Gastrocnemius medialis (tissue), 4 donors: ENCODE measurements around the gene SLC39A11.
"Not testable (repeated sequence)": the region's sequence is repeated elsewhere in the genome, so short reads cannot be mapped to it uniquely, and the experiment has no call there.

Experiments used
- POLR2A ChIP-seq, 2 donors: fragments of 450-650 bp; IDR thresholded peaks; one replicate each; pipeline ENCODE4 v1.6.1; 2017; ENCODE audit warnings: antibody characterized with exemption in 2 of 2, mild to moderate bottlenecking in 2 of 2, moderate library complexity in 2 of 2
- TF ChIP-seq, protein P1 (sequence below), 5 experiments: fragments of 450-650 bp in 3 of 5; fragments of 200-600 bp in 2 of 5; sonication (generic) in 2 of 5; IDR thresholded peaks in 4 of 5; conservative IDR thresholded peaks in 1 of 5; 1 replicate in 4 of 5; 2 replicates in 1 of 5; pipeline ENCODE4 v1.5.1; 2016 to 2019; ENCODE audit warnings: antibody characterized with exemption in 5 of 5, mild to moderate bottlenecking in 3 of 5, moderate library complexity in 3 of 5

DNA sequence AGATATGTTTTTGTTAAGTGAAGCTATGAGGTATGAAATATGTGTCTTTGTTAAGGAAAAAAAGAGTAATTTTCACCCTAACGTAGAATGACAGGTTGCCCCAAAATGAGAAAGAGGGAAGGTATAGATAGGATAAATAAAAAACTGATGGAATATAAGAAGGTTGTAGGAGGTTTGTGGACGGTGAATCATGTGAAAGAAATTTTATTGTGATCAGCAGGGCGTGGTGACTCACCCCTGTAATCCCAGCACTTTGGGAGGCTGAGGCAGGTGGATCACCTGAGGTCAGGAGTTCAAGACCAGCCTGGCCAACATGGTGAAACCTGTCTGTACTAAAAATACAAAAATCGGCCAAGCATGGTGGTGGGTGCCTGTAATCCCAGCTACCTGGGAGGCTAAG, 32.8 kb downstream of the SLC39A11 start:
- TF ChIP-seq, protein P1, sequence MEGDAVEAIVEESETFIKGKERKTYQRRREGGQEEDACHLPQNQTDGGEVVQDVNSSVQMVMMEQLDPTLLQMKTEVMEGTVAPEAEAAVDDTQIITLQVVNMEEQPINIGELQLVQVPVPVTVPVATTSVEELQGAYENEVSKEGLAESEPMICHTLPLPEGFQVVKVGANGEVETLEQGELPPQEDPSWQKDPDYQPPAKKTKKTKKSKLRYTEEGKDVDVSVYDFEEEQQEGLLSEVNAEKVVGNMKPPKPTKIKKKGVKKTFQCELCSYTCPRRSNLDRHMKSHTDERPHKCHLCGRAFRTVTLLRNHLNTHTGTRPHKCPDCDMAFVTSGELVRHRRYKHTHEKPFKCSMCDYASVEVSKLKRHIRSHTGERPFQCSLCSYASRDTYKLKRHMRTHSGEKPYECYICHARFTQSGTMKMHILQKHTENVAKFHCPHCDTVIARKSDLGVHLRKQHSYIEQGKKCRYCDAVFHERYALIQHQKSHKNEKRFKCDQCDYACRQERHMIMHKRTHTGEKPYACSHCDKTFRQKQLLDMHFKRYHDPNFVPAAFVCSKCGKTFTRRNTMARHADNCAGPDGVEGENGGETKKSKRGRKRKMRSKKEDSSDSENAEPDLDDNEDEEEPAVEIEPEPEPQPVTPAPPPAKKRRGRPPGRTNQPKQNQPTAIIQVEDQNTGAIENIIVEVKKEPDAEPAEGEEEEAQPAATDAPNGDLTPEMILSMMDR (IDR thresholded peaks at IDR 0.05 in 4 of 5, conservative IDR thresholded peaks at IDR 0.05 in 1 of 5) = not testable (repeated sequence)
- TF ChIP-seq POLR2A (IDR thresholded peaks at IDR 0.05) = not testable (repeated sequence)
